ENCODE results near the gene TACC2.
A peak's percentile ranks its signal among the peaks of the same experiment; 100 is the strongest.

Gene TACC2

GRCh38 chr10:122298598-122299301, 309.8 kb downstream of the TACC2 start:
- no peak overlapping the region for H3K27ac ChIP-seq (ENCODE audit: low read depth, low read length)
- peaks cover 0 to 5% (median 3%) of the 10 kb centered on the region in 5 donors for H3K4me1 ChIP-seq (ENCODE audit: control insufficient read depth in 5 of 5, insufficient read depth in 5 of 5, low read length in 5 of 5)
- H3K36me3 ChIP-seq (ENCODE audit: control insufficient read depth in 5 of 5, insufficient read depth in 5 of 5, low read length in 5 of 5) = no peaks in the 10 kb centered on the region
- H3K9ac ChIP-seq (ENCODE audit: low read length in 5 of 5) = no peak overlapping the region
- peak overlapping the region in 1 of 5 donors; percentile 17 for H3K4me3 ChIP-seq (ENCODE audit: low read depth in 1 of 5, low read length in 5 of 5)
- no peaks in the 10 kb centered on the region for H3K9me3 ChIP-seq (ENCODE audit: control insufficient read depth in 5 of 5, low read length in 5 of 5)
- peaks cover 0 to 6% (median 0%) of the 10 kb centered on the region in 5 donors for H3K27me3 ChIP-seq (ENCODE audit: control insufficient read depth in 5 of 5, insufficient read depth in 4 of 5, low read length in 5 of 5)

- Histone ChIP-seq H3K9ac (ENCODE audit: low read length in 5 of 5) (no peak overlapping the region), H3K27ac (ENCODE audit: low read depth, low read length) (no peak overlapping the region), H3K27me3 (ENCODE audit: control insufficient read depth in 5 of 5, insufficient read depth in 4 of 5, low read length in 5 of 5) (peaks cover 0 to 6% (median 0%) of the 10 kb centered on the region in 5 donors), H3K4me3 (ENCODE audit: low read depth in 1 of 5, low read length in 5 of 5) (no peak overlapping the region), H3K36me3 (ENCODE audit: control insufficient read depth in 5 of 5, insufficient read depth in 5 of 5, low read length in 5 of 5) (no peaks in the 10 kb centered on the region), H3K9me3 (ENCODE audit: control insufficient read depth in 5 of 5, low read length in 5 of 5) (no peaks in the 10 kb centered on the region), H3K4me1 (ENCODE audit: control insufficient read depth in 5 of 5, insufficient read depth in 5 of 5, low read length in 5 of 5) (peaks cover 0 to 4% (median 2%) of the 10 kb centered on the region in 5 donors)
These were observed 310.6 kb downstream of the TACC2 start for GRCh38 chr10:122299423-122300075.

- Histone ChIP-seq H3K4me1 (ENCODE audit: control insufficient read depth in 5 of 5, insufficient read depth in 5 of 5, low read length in 5 of 5) (peaks cover 0 to 4% (median 0%) of the 10 kb centered on the region in 5 donors), H3K9me3 (ENCODE audit: control insufficient read depth in 5 of 5, low read length in 5 of 5) (peaks cover 0 to 7% (median 3%) of the 10 kb centered on the region in 5 donors), H3K36me3 (ENCODE audit: control insufficient read depth in 5 of 5, insufficient read depth in 5 of 5, low read length in 5 of 5) (no peaks in the 10 kb centered on the region), H3K4me3 (ENCODE audit: low read depth in 1 of 5, low read length in 5 of 5) (no peak overlapping the region), H3K27me3 (ENCODE audit: control insufficient read depth in 5 of 5, insufficient read depth in 4 of 5, low read length in 5 of 5) (peaks cover 0 to 6% (median 0%) of the 10 kb centered on the region in 5 donors), H3K9ac (ENCODE audit: low read length in 5 of 5) (no peak overlapping the region), H3K27ac (ENCODE audit: low read depth, low read length) (no peak overlapping the region)
These were observed 312.3 kb downstream of the TACC2 start for GRCh38 chr10:122301055-122301810.

GRCh38 chr10:122301811-122302115, 312.8 kb downstream of the TACC2 start:
- no peak overlapping the region for H3K27ac ChIP-seq (ENCODE audit: low read depth, low read length)

DNA sequence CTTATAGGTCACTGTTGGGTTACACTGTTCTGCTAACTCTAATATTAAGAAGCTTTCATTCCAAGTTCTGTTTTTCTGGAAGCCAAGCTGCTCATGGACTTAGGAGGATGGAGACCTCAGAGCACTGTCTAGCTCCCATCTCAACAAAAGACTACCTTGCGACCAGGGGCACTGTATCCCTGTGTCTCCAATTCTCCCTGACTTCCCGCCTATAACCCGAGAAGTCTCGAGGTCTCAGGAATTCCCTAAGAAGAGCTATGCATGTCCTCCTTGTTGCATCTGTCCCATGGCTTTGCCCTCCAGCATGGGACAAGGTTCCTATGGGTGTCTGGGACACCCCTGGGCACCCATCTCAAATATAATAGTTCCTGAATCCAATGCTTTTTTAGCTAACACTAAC, 313.4 kb downstream of the TACC2 start:
- H3K27me3 ChIP-seq (ENCODE audit: control insufficient read depth in 5 of 5, insufficient read depth in 4 of 5, low read length in 5 of 5) = peaks cover 0 to 4% (median 0%) of the 10 kb centered on the region in 5 donors
- H3K36me3 ChIP-seq (ENCODE audit: control insufficient read depth in 5 of 5, insufficient read depth in 5 of 5, low read length in 5 of 5) = no peaks in the 10 kb centered on the region
- no peak overlapping the region for H3K9ac ChIP-seq (ENCODE audit: low read length in 5 of 5)
- no peak overlapping the region for H3K4me3 ChIP-seq (ENCODE audit: low read depth in 1 of 5, low read length in 5 of 5)
- peaks cover 0 to 5% (median 0%) of the 10 kb centered on the region in 5 donors for H3K4me1 ChIP-seq (ENCODE audit: control insufficient read depth in 5 of 5, insufficient read depth in 5 of 5, low read length in 5 of 5)
- no peak overlapping the region for H3K27ac ChIP-seq (ENCODE audit: low read depth, low read length)
- H3K9me3 ChIP-seq (ENCODE audit: control insufficient read depth in 5 of 5, low read length in 5 of 5) = peaks cover 0 to 7% (median 3%) of the 10 kb centered on the region in 5 donors

More at GRCh38 chr10:122301811-122302115, 312.8 kb downstream of the TACC2 start:
- peaks cover 0 to 6% (median 0%) of the 10 kb centered on the region in 5 donors for H3K27me3 ChIP-seq (ENCODE audit: control insufficient read depth in 5 of 5, insufficient read depth in 4 of 5, low read length in 5 of 5)
- H3K4me1 ChIP-seq (ENCODE audit: control insufficient read depth in 5 of 5, insufficient read depth in 5 of 5, low read length in 5 of 5) = peaks cover 0 to 4% (median 0%) of the 10 kb centered on the region in 5 donors
- peaks cover 0 to 7% (median 3%) of the 10 kb centered on the region in 5 donors for H3K9me3 ChIP-seq (ENCODE audit: control insufficient read depth in 5 of 5, low read length in 5 of 5)
- H3K9ac ChIP-seq (ENCODE audit: low read length in 5 of 5) = no peak overlapping the region
- H3K36me3 ChIP-seq (ENCODE audit: control insufficient read depth in 5 of 5, insufficient read depth in 5 of 5, low read length in 5 of 5) = no peaks in the 10 kb centered on the region
- H3K4me3 ChIP-seq (ENCODE audit: low read depth in 1 of 5, low read length in 5 of 5) = no peak overlapping the region

DNA sequence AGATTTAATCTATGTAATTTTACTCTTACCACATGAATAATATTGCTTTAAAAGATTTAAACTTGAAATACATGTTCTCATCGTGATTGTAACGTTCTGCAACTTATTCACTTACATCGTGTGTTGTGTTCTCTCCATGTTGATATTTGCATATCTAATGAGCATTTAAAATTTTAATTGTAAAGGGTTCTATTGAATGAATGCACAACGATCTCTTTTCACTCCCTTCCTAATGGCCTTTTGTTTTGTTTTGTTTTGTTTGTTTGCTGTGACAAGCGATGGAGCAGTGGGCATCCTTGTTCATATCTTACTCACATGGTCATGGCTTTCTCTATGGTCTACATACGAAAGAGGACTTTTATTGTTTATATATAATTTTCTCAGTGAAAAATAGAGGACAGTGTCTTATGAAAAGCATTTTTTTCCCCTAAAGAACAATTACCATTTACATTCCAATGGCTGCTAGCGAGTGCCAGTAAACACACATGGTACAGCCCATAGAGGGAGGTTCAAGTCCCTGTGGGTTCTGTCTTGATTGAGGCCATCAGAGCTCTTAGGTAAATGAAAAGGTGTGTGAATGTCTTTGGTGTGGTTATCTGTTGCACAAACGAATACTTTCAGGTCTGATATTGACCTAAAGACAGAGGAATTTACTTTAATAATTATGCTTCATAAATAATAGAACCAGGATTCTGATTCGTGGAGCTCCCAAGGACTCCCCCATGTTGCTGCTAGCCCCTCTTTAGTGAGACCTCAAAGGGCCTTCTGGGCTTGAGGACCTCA, 314.5 kb downstream of the TACC2 start:
- peaks cover 3 to 15% (median 11%) of the 10 kb centered on the region in 5 donors for H3K4me1 ChIP-seq (ENCODE audit: control insufficient read depth in 5 of 5, insufficient read depth in 5 of 5, low read length in 5 of 5)
- H3K4me3 ChIP-seq (ENCODE audit: low read depth in 1 of 5, low read length in 5 of 5) = no peak overlapping the region
- H3K9ac ChIP-seq (ENCODE audit: low read length in 5 of 5) = no peak overlapping the region

More for the DNA sequence above, 314.5 kb downstream of the TACC2 start:
- Histone ChIP-seq H3K9me3 (ENCODE audit: control insufficient read depth in 5 of 5, low read length in 5 of 5) (peaks cover 0 to 7% (median 3%) of the 10 kb centered on the region in 5 donors), H3K36me3 (ENCODE audit: control insufficient read depth in 5 of 5, insufficient read depth in 5 of 5, low read length in 5 of 5) (no peaks in the 10 kb centered on the region), H3K27me3 (ENCODE audit: control insufficient read depth in 5 of 5, insufficient read depth in 4 of 5, low read length in 5 of 5) (peaks cover 0 to 2% (median 0%) of the 10 kb centered on the region in 5 donors), H3K27ac (ENCODE audit: low read depth, low read length) (no peak overlapping the region)

All from subcutaneous abdominal adipose tissue (tissue), 5 donors.